Adrenal gland (tissue), 5 donors: ENCODE data around the gene NR3C1.

Source experiments
- CTCF ChIP-seq, 6 experiments: fragments of 450-650 bp in 4 of 6; fragments of 200-600 bp in 2 of 6; sonication (generic) in 1 of 6; IDR thresholded peaks; 1 replicate in 5 of 6; 2 replicates in 1 of 6; pipeline versions ENCODE4 v1.5.1 to v1.8.0; 2016 to 2021; ENCODE audit warnings: antibody characterized with exemption in 6 of 6, mild to moderate bottlenecking in 2 of 6, moderate library complexity in 1 of 6
- POLR2A ChIP-seq, 2 donors: fragments of 450-650 bp; IDR thresholded peaks; one replicate each; pipeline ENCODE4 v1.6.1; 2017; ENCODE audit warnings: antibody characterized with exemption in 2 of 2, mild to moderate bottlenecking in 2 of 2, moderate library complexity in 1 of 2
- donor health status: DM: no; HTN: no; CAD: no.

DNA sequence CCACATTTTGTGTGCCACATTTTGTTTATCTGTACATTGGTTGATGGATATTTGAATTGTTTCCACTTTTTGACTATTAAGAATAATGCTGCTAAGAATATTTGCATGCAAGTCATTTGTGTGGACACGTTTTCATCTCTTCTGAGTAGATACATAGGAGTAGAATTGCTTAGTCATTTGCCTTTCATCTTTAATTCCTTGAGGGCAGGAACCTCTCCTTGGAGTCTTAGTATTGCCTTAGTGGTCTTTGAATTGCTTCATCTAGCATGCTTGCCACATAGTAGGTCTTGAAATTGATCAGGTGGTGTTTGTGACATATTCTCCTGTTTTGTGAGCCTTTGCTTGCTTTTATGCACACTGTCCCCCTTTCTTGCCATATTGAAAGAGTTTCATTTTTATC lies 128.5 kb downstream of the NR3C1 start:
- TF ChIP-seq CTCF (IDR thresholded peaks at IDR 0.05) = no peak
- TF ChIP-seq POLR2A (IDR thresholded peaks at IDR 0.05) = no peak
